ENCODE data around the gene TSPO2. TPM values are rescaled to one million over a fixed set of nuclear protein-coding genes. Genes with fewer than 3 reads are reported as not detected.
"Not testable (repeated sequence)": the region's sequence is repeated elsewhere in the genome, so short reads cannot be mapped to it uniquely, and the experiment has no call there.

The TSPO2 gene
- total RNA-seq, 1 experiment from 2014 or later = not detected

GRCh38 chr6:41000248-41000647 is 42.0 kb upstream of the TSPO2 start:
- CTCF ChIA-PET = no interaction called here
- peaks cover 13% of the 10 kb centered on the region for H3K4me1 ChIP-seq (ENCODE audit: insufficient read depth, low read length, poor library complexity, severe bottlenecking)

GRCh38 chr6:41002168-41002567 is 40.1 kb upstream of the TSPO2 start:
- peaks cover 7% of the 10 kb centered on the region for H3K4me1 ChIP-seq (ENCODE audit: insufficient read depth, low read length, poor library complexity, severe bottlenecking)
- BruUV-seq (replicated peaks) = no TSS peak
- CTCF ChIA-PET = no interaction called here
- no peaks in the 10 kb centered on the region for H3K9me3 ChIP-seq (ENCODE audit: low read depth, low read length, poor library complexity, severe bottlenecking)
- POLR2A ChIA-PET (ENCODE audit: low non-redundant PET) = no interaction called here
- TF ChIP-seq CTCF (conservative IDR thresholded peaks at IDR 0.05; ENCODE audit: low read depth, low read length) (no peak), EZH2 (IDR thresholded peaks at IDR 0.05; ENCODE audit: borderline replicate concordance, low read depth, low read length, poor library complexity, severe bottlenecking) (no peak)
- no peak for DNase-seq (ENCODE audit: low spot score)
- H3K36me3 ChIP-seq (ENCODE audit: insufficient read depth, low read length, poor library complexity, severe bottlenecking) = no peaks in the 10 kb centered on the region
- intact Hi-C loops (cut with micrococcal nuclease; ENCODE audit: unreplicated experiment) = loop anchor here (10.0 kb wide), 1 partner anchor 313 kb away; no protein-coding TSS in a partner anchor
- H3K27me3 ChIP-seq (replicated peaks; ENCODE audit: insufficient read depth, low read depth, low read length, poor library complexity) = peaks cover 9% of the 10 kb centered on the region
- H3K27ac ChIP-seq (ENCODE audit: low read depth, low read length, poor library complexity, severe bottlenecking) = no peak overlapping the region
- H3K4me3 ChIP-seq (ENCODE audit: low read depth, low read length, poor library complexity, severe bottlenecking) = no peak overlapping the region

More at GRCh38 chr6:41000248-41000647, 42.0 kb upstream of the TSPO2 start:
- intact Hi-C loops (cut with micrococcal nuclease; ENCODE audit: unreplicated experiment) = loop anchor here (10.0 kb wide), 1 partner anchor 315 kb away; no protein-coding TSS in a partner anchor
- Histone ChIP-seq H3K4me3 (ENCODE audit: low read depth, low read length, poor library complexity, severe bottlenecking) (no peak overlapping the region), H3K9me3 (ENCODE audit: low read depth, low read length, poor library complexity, severe bottlenecking) (no peaks in the 10 kb centered on the region), H3K36me3 (ENCODE audit: insufficient read depth, low read length, poor library complexity, severe bottlenecking) (no peaks in the 10 kb centered on the region), H3K27me3 (replicated peaks; ENCODE audit: insufficient read depth, low read depth, low read length, poor library complexity) (peaks cover 9% of the 10 kb centered on the region), H3K27ac (ENCODE audit: low read depth, low read length, poor library complexity, severe bottlenecking) (no peak overlapping the region)
- TF ChIP-seq EZH2 (IDR thresholded peaks at IDR 0.05; ENCODE audit: borderline replicate concordance, low read depth, low read length, poor library complexity, severe bottlenecking) (no peak), CTCF (conservative IDR thresholded peaks at IDR 0.05; ENCODE audit: low read depth, low read length) (no peak)
- POLR2A ChIA-PET (ENCODE audit: low non-redundant PET) = no interaction called here
- BruUV-seq (replicated peaks) = no TSS peak
- DNase-seq (ENCODE audit: low spot score) = no peak

- peak; percentile 64 for DNase-seq (ENCODE audit: low spot score)
- TF ChIP-seq CTCF (conservative IDR thresholded peaks at IDR 0.05; ENCODE audit: low read depth, low read length) = peak; percentile 75
- H3K9me3 ChIP-seq (ENCODE audit: low read depth, low read length, poor library complexity, severe bottlenecking); POLR2A ChIA-PET (ENCODE audit: low non-redundant PET); H3K4me1 ChIP-seq (ENCODE audit: insufficient read depth, low read length, poor library complexity, severe bottlenecking); BruUV-seq (replicated peaks); H3K27me3 ChIP-seq (replicated peaks; ENCODE audit: insufficient read depth, low read depth, low read length, poor library complexity); H3K36me3 ChIP-seq (ENCODE audit: insufficient read depth, low read length, poor library complexity, severe bottlenecking); CTCF ChIA-PET; H3K27ac ChIP-seq (ENCODE audit: low read depth, low read length, poor library complexity, severe bottlenecking); H3K4me3 ChIP-seq (ENCODE audit: low read depth, low read length, poor library complexity, severe bottlenecking): not testable (repeated sequence)
- intact Hi-C loops (cut with micrococcal nuclease; ENCODE audit: unreplicated experiment) = loop anchor here (5.0 to 10.0 kb wide), 2 partner anchors 61 to 309 kb away; no protein-coding TSS in a partner anchor
Measured at GRCh38 chr6:41006217-41006616, 36.0 kb upstream of the TSPO2 start.

- CTCF ChIA-PET; BruUV-seq (replicated peaks); H3K4me3 ChIP-seq (ENCODE audit: low read depth, low read length, poor library complexity, severe bottlenecking); H3K27me3 ChIP-seq (replicated peaks; ENCODE audit: insufficient read depth, low read depth, low read length, poor library complexity); H3K36me3 ChIP-seq (ENCODE audit: insufficient read depth, low read length, poor library complexity, severe bottlenecking); H3K27ac ChIP-seq (ENCODE audit: low read depth, low read length, poor library complexity, severe bottlenecking); POLR2A ChIA-PET (ENCODE audit: low non-redundant PET); H3K9me3 ChIP-seq (ENCODE audit: low read depth, low read length, poor library complexity, severe bottlenecking); H3K4me1 ChIP-seq (ENCODE audit: insufficient read depth, low read length, poor library complexity, severe bottlenecking); DNase-seq (ENCODE audit: low spot score): not testable (repeated sequence)
- intact Hi-C loops (cut with micrococcal nuclease; ENCODE audit: unreplicated experiment) = loop anchor here (5.0 to 10.0 kb wide), 2 partner anchors 60 to 308 kb away; no protein-coding TSS in a partner anchor
Measured at GRCh38 chr6:41006980-41007379, 35.3 kb upstream of the TSPO2 start.
